H1 (cell line): ENCODE data around the gene POLA1. TPM values are rescaled to one million over a fixed set of nuclear protein-coding genes. Genes with fewer than 3 reads are reported as not detected.

Experiments used
- CBX5 ChIP-seq: fragments of 300-800, 300-1000 bp; sonication (generic); IDR thresholded peaks from 2 replicates; pipeline ENCODE4 v1.7.1; 2016; ENCODE audit warnings: antibody characterized with exemption, low read length, low read depth
- CHD7 ChIP-seq: fragments of 300-600 bp; sonication (generic); IDR thresholded peaks from 2 replicates; pipeline ENCODE4 v1.7.1; 2012; ENCODE audit warnings: low read length, moderate library complexity, mild to moderate bottlenecking, inconsistent platforms; ENCODE audit not compliant: insufficient replicate concordance
- FOSL1 ChIP-seq: IDR thresholded peaks from 2 replicates; pipeline ENCODE4 v1.6.1; 2011; ENCODE audit warnings: mild to moderate bottlenecking, low read depth, low read length, moderate library complexity; ENCODE audit not compliant: insufficient read depth
- NRF1 ChIP-seq: IDR thresholded peaks from 2 replicates; pipeline ENCODE4 v1.6.1; 2011; ENCODE audit warnings: mild to moderate bottlenecking, low read depth, low read length, improper control_type of control experiment
- RNF2 ChIP-seq: fragments of 200-900, 300-1000 bp; sonication (generic); IDR thresholded peaks from 2 replicates; pipeline ENCODE4 v1.7.1; 2016; ENCODE audit warnings: borderline replicate concordance, low read depth, mild to moderate bottlenecking, antibody characterized with exemption, low read length; ENCODE audit not compliant: poor library complexity, severe bottlenecking; ENCODE audit errors: missing control alignments
- RXRA ChIP-seq: IDR thresholded peaks from 2 replicates; pipeline ENCODE4 v1.6.1; 2011; ENCODE audit warnings: low read depth, mild to moderate bottlenecking, low read length, moderate library complexity; ENCODE audit not compliant: insufficient read depth
- SP4 ChIP-seq: IDR thresholded peaks from 2 replicates; pipeline ENCODE4 v1.6.1; 2012; ENCODE audit warnings: low read length, inconsistent platforms
- polyA plus RNA-seq, 7 experiments: library from polyadenylated mRNA; depleted of rRNA in 3 of 7; stranded (reverse) in 5 of 7; unstranded in 2 of 7; fragments of >200 nt in 5 of 7; fragments of 200-250 nt in 2 of 7; gene quantifications; 1 replicate in 5 of 7; 2 replicates in 1 of 7; 4 replicates in 1 of 7; pipeline versions ENCODE4 v1.2.1 to v1.2.3, GENCODE V29; 2011 to 2013; ENCODE audit warnings: missing spikeins in 2 of 7, mixed read lengths in 2 of 7
- total RNA-seq: library from RNA; stranded (reverse); fragmentation: NEBNext Ultra II Directional; extraction: Animal tissue kit (Norgen Biotek cat#: 25700); gene quantifications from 2 replicates; pipeline ENCODE4 v1.2.1, GENCODE V29; 2021

The POLA1 gene
- total and polyA plus RNA-seq, 2 of the 8 experiments (the other 6 are each of a cell fraction or from before 2014, with no cell fraction given), result 5.6 to 34.9 TPM

- TF ChIP-seq CHD7 (no peak), CBX5 (no peak), SP4 (no peak), RNF2 (no peak), RXRA (no peak), NRF1 (no peak), FOSL1 (no peak)
These were observed 302.5 kb downstream of the POLA1 start (continued) for GRCh38 chrX:24996096-24996709.
